ENCODE results near the gene KLK6.
A peak's percentile ranks its signal among the peaks of the same experiment; 100 is the strongest.

Gene KLK6

GRCh38 chr19:50952910-50953309, 16.5 kb downstream of the KLK6 start, which contains the start of gene KLK5:
TSS of gene KLK5 (minus strand) at chr19:50953038. CDS start at chr19:50952657, 381 bp downstream.
- WGBS: 40% methylated on average over 7 of the region's 7 CpGs
- no peak within 1 kb of the TSS for H2BK15ac ChIP-seq (ENCODE audit: low read depth, poor library complexity, severe bottlenecking)

GRCh38 chr19:50949861-50950260, 19.5 kb downstream of the KLK6 start:
- H3K4ac ChIP-seq (ENCODE audit: low read depth in 1 of 2, low read length in 2 of 2): no peak overlapping the region
- no peak for DNase-seq
- no peak overlapping the region for H3K18ac ChIP-seq (ENCODE audit: low read depth in 1 of 2, low read length in 2 of 2)
- H3K9ac ChIP-seq (ENCODE audit: low read length): no peak overlapping the region
- peaks cover 0 to 19% of the 10 kb centered on the region in 2 experiments for H3K27me3 ChIP-seq (ENCODE audit: control insufficient read depth in 1 of 2, insufficient read depth in 1 of 2, low read length in 2 of 2)
- H2BK12ac ChIP-seq (ENCODE audit: low read length in 2 of 2): no peak overlapping the region
- H4K91ac ChIP-seq (ENCODE audit: low read length): no peak overlapping the region
- H2BK15ac ChIP-seq (ENCODE audit: low read depth, poor library complexity, severe bottlenecking): no peak overlapping the region
- H3K23ac ChIP-seq (ENCODE audit: low read length in 2 of 2): no peak overlapping the region
- no peak overlapping the region for H3K27ac ChIP-seq (ENCODE audit: low read length, poor library complexity, severe bottlenecking)
- H4K8ac ChIP-seq (ENCODE audit: low read length): no peak overlapping the region
- H2BK5ac ChIP-seq (ENCODE audit: low read depth, low read length, poor library complexity, severe bottlenecking): no peak overlapping the region
- no peaks in the 10 kb centered on the region for H3K36me3 ChIP-seq (ENCODE audit: control insufficient read depth in 1 of 2, insufficient read depth in 2 of 2, low read depth in 1 of 2, low read length in 2 of 2)
- no peak overlapping the region for H2AFZ ChIP-seq (ENCODE audit: low read depth, low read length)
- no peaks in the 10 kb centered on the region for H3K4me1 ChIP-seq (ENCODE audit: control insufficient read depth, insufficient read depth, low read depth, low read length)
- no peak overlapping the region for H3K4me3 ChIP-seq (ENCODE audit: insufficient read depth in 1 of 2, low read depth in 1 of 2, low read length in 2 of 2)
- 79% methylated on average over 19 of the region's 19 CpGs for WGBS
- no peak overlapping the region for H3K14ac ChIP-seq (ENCODE audit: low read length in 2 of 2)
- no peak overlapping the region for H3K4me2 ChIP-seq (ENCODE audit: low read length, poor library complexity, severe bottlenecking)
- H2BK120ac ChIP-seq (ENCODE audit: low read depth, low read length): no peak overlapping the region
- no peaks in the 10 kb centered on the region for H3K79me1 ChIP-seq (replicated peaks; ENCODE audit: low read length, poor library complexity, severe bottlenecking)
- no peak overlapping the region for H2AK5ac ChIP-seq (ENCODE audit: low read length, severe bottlenecking)
- no peaks in the 10 kb centered on the region for H3K9me3 ChIP-seq (ENCODE audit: control insufficient read depth, low read length)

More at GRCh38 chr19:50952910-50953309, 16.5 kb downstream of the KLK6 start, which contains the start of gene KLK5:
- H3K23ac ChIP-seq (ENCODE audit: low read length in 2 of 2): no peak within 1 kb of the TSS
- H3K18ac ChIP-seq (ENCODE audit: low read depth in 1 of 2, low read length in 2 of 2): no peak within 1 kb of the TSS
- H2BK5ac ChIP-seq (ENCODE audit: low read depth, low read length, poor library complexity, severe bottlenecking): no peak within 1 kb of the TSS
- no peak within 1 kb of the TSS for H4K8ac ChIP-seq (ENCODE audit: low read length)
- peaks cover 0 to 24% of the 10 kb centered on the region in 2 experiments for H3K27me3 ChIP-seq (ENCODE audit: control insufficient read depth in 1 of 2, insufficient read depth in 1 of 2, low read length in 2 of 2)
- H3K27ac ChIP-seq (ENCODE audit: low read length, poor library complexity, severe bottlenecking): no peak within 1 kb of the TSS
- no peaks in the 10 kb centered on the region for H3K79me1 ChIP-seq (replicated peaks; ENCODE audit: low read length, poor library complexity, severe bottlenecking)
- no peak within 1 kb of the TSS for H3K14ac ChIP-seq (ENCODE audit: low read length in 2 of 2)
- H3K4me3 ChIP-seq (ENCODE audit: insufficient read depth in 1 of 2, low read depth in 1 of 2, low read length in 2 of 2): no peak within 1 kb of the TSS
- no peaks in the 10 kb centered on the region for H3K4me1 ChIP-seq (ENCODE audit: control insufficient read depth, insufficient read depth, low read depth, low read length)
- no peak within 1 kb of the TSS for H2BK12ac ChIP-seq (ENCODE audit: low read length in 2 of 2)
- no peak within 1 kb of the TSS for H3K4ac ChIP-seq (ENCODE audit: low read depth in 1 of 2, low read length in 2 of 2)
- H2BK120ac ChIP-seq (ENCODE audit: low read depth, low read length): no peak within 1 kb of the TSS
- H3K4me2 ChIP-seq (ENCODE audit: low read length, poor library complexity, severe bottlenecking): no peak within 1 kb of the TSS
- no peaks in the 10 kb centered on the region for H3K9me3 ChIP-seq (ENCODE audit: control insufficient read depth, low read length)
- no peak within 1 kb of the TSS for H2AK5ac ChIP-seq (ENCODE audit: low read length, severe bottlenecking)
- no peaks in the 10 kb centered on the region for H3K36me3 ChIP-seq (ENCODE audit: control insufficient read depth in 1 of 2, insufficient read depth in 2 of 2, low read depth in 1 of 2, low read length in 2 of 2)
- H3K9ac ChIP-seq (ENCODE audit: low read length): no peak within 1 kb of the TSS
- no peak within 1 kb of the TSS for H4K91ac ChIP-seq (ENCODE audit: low read length)
- DNase-seq: no peak
- no peak within 1 kb of the TSS for H2AFZ ChIP-seq (ENCODE audit: low read depth, low read length)

- H3K4me2 ChIP-seq (ENCODE audit: low read length, poor library complexity, severe bottlenecking): peak overlapping the region; percentile 23
- no peak overlapping the region for H3K18ac ChIP-seq (ENCODE audit: low read depth in 1 of 2, low read length in 2 of 2)
- H3K9ac ChIP-seq (ENCODE audit: low read length): no peak overlapping the region
- H3K36me3 ChIP-seq (ENCODE audit: control insufficient read depth in 1 of 2, insufficient read depth in 2 of 2, low read depth in 1 of 2, low read length in 2 of 2): no peaks in the 10 kb centered on the region
- H3K27me3 ChIP-seq (ENCODE audit: control insufficient read depth in 1 of 2, insufficient read depth in 1 of 2, low read length in 2 of 2): peaks cover 0 to 9% of the 10 kb centered on the region in 2 experiments
- no peaks in the 10 kb centered on the region for H3K9me3 ChIP-seq (ENCODE audit: control insufficient read depth, low read length)
- H3K4ac ChIP-seq (ENCODE audit: low read depth in 1 of 2, low read length in 2 of 2): no peak overlapping the region
- no peak overlapping the region for H2AFZ ChIP-seq (ENCODE audit: low read depth, low read length)
- no peak overlapping the region for H3K23ac ChIP-seq (ENCODE audit: low read length in 2 of 2)
- no peaks in the 10 kb centered on the region for H3K4me1 ChIP-seq (ENCODE audit: control insufficient read depth, insufficient read depth, low read depth, low read length)
- no peak overlapping the region for H3K27ac ChIP-seq (ENCODE audit: low read length, poor library complexity, severe bottlenecking)
- no peak overlapping the region for H2BK15ac ChIP-seq (ENCODE audit: low read depth, poor library complexity, severe bottlenecking)
- H3K4me3 ChIP-seq (ENCODE audit: insufficient read depth in 1 of 2, low read depth in 1 of 2, low read length in 2 of 2): no peak overlapping the region
- no peak overlapping the region for H4K91ac ChIP-seq (ENCODE audit: low read length)
- no peak overlapping the region for H2AK5ac ChIP-seq (ENCODE audit: low read length, severe bottlenecking)
- H4K8ac ChIP-seq (ENCODE audit: low read length): no peak overlapping the region
- DNase-seq: no peak
- no peak overlapping the region for H2BK120ac ChIP-seq (ENCODE audit: low read depth, low read length)
- no peak overlapping the region for H2BK12ac ChIP-seq (ENCODE audit: low read length in 2 of 2)
- no peak overlapping the region for H3K14ac ChIP-seq (ENCODE audit: low read length in 2 of 2)
- no peak overlapping the region for H2BK5ac ChIP-seq (ENCODE audit: low read depth, low read length, poor library complexity, severe bottlenecking)
- H3K79me1 ChIP-seq (replicated peaks; ENCODE audit: low read length, poor library complexity, severe bottlenecking): no peaks in the 10 kb centered on the region
- WGBS: 59% methylated on average over 4 of the region's 4 CpGs
Observed at GRCh38 chr19:50947123-50947522, 22.3 kb downstream of the KLK6 start.

- Histone ChIP-seq H3K79me1 (replicated peaks; ENCODE audit: low read length, poor library complexity, severe bottlenecking) (no peaks in the 10 kb centered on the region), H3K18ac (ENCODE audit: low read depth in 1 of 2, low read length in 2 of 2) (no peak overlapping the region), H2BK12ac (ENCODE audit: low read length in 2 of 2) (no peak overlapping the region), H3K36me3 (ENCODE audit: control insufficient read depth in 1 of 2, insufficient read depth in 2 of 2, low read depth in 1 of 2, low read length in 2 of 2) (no peaks in the 10 kb centered on the region), H3K27me3 (ENCODE audit: control insufficient read depth in 1 of 2, insufficient read depth in 1 of 2, low read length in 2 of 2) (peaks cover 0 to 2% of the 10 kb centered on the region in 2 experiments), H2AFZ (ENCODE audit: low read depth, low read length) (no peak overlapping the region), H3K14ac (ENCODE audit: low read length in 2 of 2) (no peak overlapping the region), H3K4me3 (ENCODE audit: insufficient read depth in 1 of 2, low read depth in 1 of 2, low read length in 2 of 2) (no peak overlapping the region), H3K27ac (ENCODE audit: low read length, poor library complexity, severe bottlenecking) (no peak overlapping the region), H3K9me3 (ENCODE audit: control insufficient read depth, low read length) (no peaks in the 10 kb centered on the region), H3K23ac (ENCODE audit: low read length in 2 of 2) (no peak overlapping the region), H3K4me2 (ENCODE audit: low read length, poor library complexity, severe bottlenecking) (no peak overlapping the region), H4K91ac (ENCODE audit: low read length) (no peak overlapping the region), H3K9ac (ENCODE audit: low read length) (no peak overlapping the region), H2BK5ac (ENCODE audit: low read depth, low read length, poor library complexity, severe bottlenecking) (no peak overlapping the region), H2BK120ac (ENCODE audit: low read depth, low read length) (no peak overlapping the region), H2BK15ac (ENCODE audit: low read depth, poor library complexity, severe bottlenecking) (no peak overlapping the region), H4K8ac (ENCODE audit: low read length) (no peak overlapping the region), H2AK5ac (ENCODE audit: low read length, severe bottlenecking) (no peak overlapping the region), H3K4me1 (ENCODE audit: control insufficient read depth, insufficient read depth, low read depth, low read length) (no peaks in the 10 kb centered on the region), H3K4ac (ENCODE audit: low read depth in 1 of 2, low read length in 2 of 2) (no peak overlapping the region)
- 66% methylated on average over 4 of the region's 4 CpGs for WGBS
- DNase-seq: no peak
Observed at GRCh38 chr19:50944795-50945194, 24.6 kb downstream of the KLK6 start.

Measured in mesenchymal stem cell (in vitro differentiated cells and primary cell).